Spinal cord (tissue), 10 donors: ENCODE data around the gene MGP. TPM values are rescaled to one million over a fixed set of nuclear protein-coding genes. Genes with fewer than 3 reads are reported as not detected.

Source experiments
- DNase-seq, 6 donors: peaks; one replicate each; pipeline versions ENCODE4 v3.0.0 to v3.0.0-alpha.2; 2013 to 2015; ENCODE audit warnings: low spot score in 6 of 6, low read depth in 4 of 6
- H3K27ac ChIP-seq: one replicate; pipeline ENCODE4 v1.5.1; 2013; ENCODE audit warnings: low read depth, low read length, control low read depth
- H3K27me3 ChIP-seq: one replicate; pipeline ENCODE4 v1.6.1; 2013; ENCODE audit warnings: low read length; ENCODE audit not compliant: control insufficient read depth, insufficient read depth
- H3K36me3 ChIP-seq: one replicate; pipeline ENCODE4 v1.6.1; 2013; ENCODE audit warnings: low read length; ENCODE audit not compliant: control insufficient read depth, insufficient read depth
- H3K4me1 ChIP-seq: one replicate; pipeline ENCODE4 v1.6.1; 2013; ENCODE audit warnings: low read length; ENCODE audit not compliant: control insufficient read depth, insufficient read depth
- H3K4me3 ChIP-seq: one replicate; pipeline ENCODE4 v1.5.1; 2013; ENCODE audit warnings: low read depth, low read length, control low read depth
- H3K9me3 ChIP-seq: one replicate; pipeline ENCODE4 v1.6.1; 2013; ENCODE audit warnings: low read length; ENCODE audit not compliant: control insufficient read depth, insufficient read depth
- WGBS: methylation state at CpG from one replicate; pipeline ENCODE4 v1.1.5; 2013; ENCODE audit warnings: missing lambda C conversion rate; ENCODE audit not compliant: insufficient coverage; 5-methylcytosine and 5-hydroxymethylcytosine counted together
- long read RNA-seq, 4 donors: transcript quantifications; one replicate each; lab custom pipeline, GENCODE V29; 2026
- polyA plus RNA-seq, 2 donors: library from polyadenylated mRNA; unstranded; fragments of 120-200 nt; gene quantifications; one replicate each; pipeline ENCODE4 v1.2.1, GENCODE V29; 2013; ENCODE audit not compliant: insufficient read length in 2 of 2
- total RNA-seq, 2 donors: library from RNA; depleted of rRNA in 1 of 2; stranded (reverse); fragments of 120-200 nt in 1 of 2; fragments of >200 nt in 1 of 2; gene quantifications; one replicate each; pipeline versions ENCODE4 v1.2.3 to v1.2.4, GENCODE V29; 2013 to 2014
- donor health status: healthy.

MGP gene
- total RNA-seq (100 to 1,000 TPM; 280 to 326 TPM), polyA plus RNA-seq (100 to 1,000 TPM in 1 of 2 donors, 10 to 100 TPM in 1; 28.7 to 119 TPM)
- long read RNA-seq, donor 1, transcript MGP-203 (4 exons, 1,405 nt), result major isoform, 54 of 54 reads
- long read RNA-seq, donor 1, partial matches to known transcripts, result 0 of 54 reads
- long read RNA-seq, donor 1, other reads (novel, unspliced or antisense), result 0 of 54 reads
- long read RNA-seq, donor 2, partial matches to known transcripts, result 0 of 1 reads
- long read RNA-seq, donor 2, other reads (novel, unspliced or antisense), result 0 of 1 reads
- long read RNA-seq, donor 3, transcript MGP-203 (4 exons, 1,405 nt), result major isoform, 18 of 18 reads
- long read RNA-seq, donor 3, partial matches to known transcripts, result 0 of 18 reads
- long read RNA-seq, donor 3, other reads (novel, unspliced or antisense), result 0 of 18 reads
- long read RNA-seq, donor 4, transcript MGP-203 (4 exons, 1,405 nt), result major isoform, 78 of 83 reads
- long read RNA-seq, donor 4, partial matches to known transcripts, result 0 of 83 reads
- long read RNA-seq, donor 4, other reads (novel, unspliced or antisense), result 5 of 83 reads

DNA sequence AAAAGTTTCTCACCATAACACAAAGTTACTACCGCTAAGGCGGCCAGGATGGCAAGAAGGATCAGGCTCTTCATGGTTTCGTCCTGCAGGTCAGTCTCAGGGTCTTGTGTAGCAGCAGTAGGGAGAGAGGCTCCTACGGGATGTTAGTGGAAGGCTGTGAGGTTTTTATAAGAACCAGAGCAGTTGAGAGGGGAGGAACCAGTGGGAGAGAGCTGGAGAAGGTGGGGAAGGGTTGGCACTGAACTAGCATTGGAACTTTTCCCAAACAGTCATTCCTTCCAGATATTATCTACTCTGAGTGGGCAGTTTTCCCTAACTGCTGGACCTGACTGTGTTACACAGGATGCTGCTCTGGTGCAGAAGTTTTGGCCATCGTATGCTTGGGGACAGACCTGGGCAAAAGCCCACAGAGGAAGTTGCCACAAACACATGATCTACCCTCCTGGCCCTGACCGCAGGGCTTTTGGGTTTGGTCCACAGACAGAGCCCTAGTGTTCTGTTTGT, at the start of gene MGP:
MGP (minus strand) TSS at position 137 of the 504 bp plus-strand sequence; CDS start at position 74, 63 bp downstream.
- Histone ChIP-seq H3K27me3 (no peaks in the 10 kb centered on the region), H3K27ac (peak within 1 kb of the TSS; percentile 79), H3K4me1 (no peaks in the 10 kb centered on the region), H3K36me3 (no peaks in the 10 kb centered on the region), H3K4me3 (peak within 1 kb of the TSS; percentile 37), H3K9me3 (no peaks in the 10 kb centered on the region)
- DNase-seq, result peak in 1 of 6 donors; percentile 71
- WGBS, result 89% methylated on average over 4 of the region's 6 CpGs

DNA sequence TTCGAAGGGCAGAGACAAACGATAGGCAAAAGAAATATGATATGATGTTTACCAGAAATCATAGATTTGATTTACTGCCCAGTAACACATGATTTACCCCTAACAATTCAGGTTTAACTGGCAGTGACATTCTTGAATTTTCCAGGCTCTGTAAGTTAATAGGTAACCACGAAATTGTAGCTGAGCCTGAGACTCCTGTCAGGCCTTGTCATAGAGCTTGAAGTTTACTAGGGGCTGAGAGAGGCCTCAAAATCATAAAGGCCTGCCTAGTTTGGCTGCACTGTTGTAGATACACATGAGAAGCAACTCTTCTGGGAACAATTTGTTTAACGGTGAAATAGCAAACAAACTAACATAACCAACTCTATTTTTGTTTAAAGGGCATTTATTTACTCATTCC, 49.4 kb upstream of the MGP start:
- no peak for DNase-seq
- Histone ChIP-seq H3K4me3 (no peak overlapping the region), H3K27ac (no peak overlapping the region), H3K36me3 (no peaks in the 10 kb centered on the region), H3K4me1 (no peaks in the 10 kb centered on the region), H3K9me3 (no peaks in the 10 kb centered on the region), H3K27me3 (no peaks in the 10 kb centered on the region)
- WGBS, result 82% methylated on average over 1 of the region's 4 CpGs

DNA sequence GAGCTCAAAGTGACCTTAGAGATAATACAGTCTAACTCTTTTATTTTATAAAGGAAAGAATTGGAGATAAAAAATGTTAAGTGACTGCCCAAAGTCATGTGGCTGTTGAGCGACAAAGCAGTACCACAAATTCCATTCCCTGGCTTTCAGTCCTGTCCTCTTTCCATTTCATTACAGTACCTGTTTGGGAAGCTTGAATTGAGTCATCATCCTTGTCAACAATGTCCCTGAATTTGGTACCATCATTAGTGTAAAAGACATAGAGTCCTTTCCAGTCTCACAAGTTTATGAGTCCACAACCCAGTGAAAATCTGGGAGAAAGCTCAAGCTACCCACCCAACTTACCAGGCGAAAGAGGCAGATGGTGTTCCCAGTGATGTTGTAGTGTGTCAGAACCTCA, 48.9 kb upstream of the MGP start:
- WGBS, result 80% methylated on average over 1 of the region's 2 CpGs
- no peak for DNase-seq

DNA sequence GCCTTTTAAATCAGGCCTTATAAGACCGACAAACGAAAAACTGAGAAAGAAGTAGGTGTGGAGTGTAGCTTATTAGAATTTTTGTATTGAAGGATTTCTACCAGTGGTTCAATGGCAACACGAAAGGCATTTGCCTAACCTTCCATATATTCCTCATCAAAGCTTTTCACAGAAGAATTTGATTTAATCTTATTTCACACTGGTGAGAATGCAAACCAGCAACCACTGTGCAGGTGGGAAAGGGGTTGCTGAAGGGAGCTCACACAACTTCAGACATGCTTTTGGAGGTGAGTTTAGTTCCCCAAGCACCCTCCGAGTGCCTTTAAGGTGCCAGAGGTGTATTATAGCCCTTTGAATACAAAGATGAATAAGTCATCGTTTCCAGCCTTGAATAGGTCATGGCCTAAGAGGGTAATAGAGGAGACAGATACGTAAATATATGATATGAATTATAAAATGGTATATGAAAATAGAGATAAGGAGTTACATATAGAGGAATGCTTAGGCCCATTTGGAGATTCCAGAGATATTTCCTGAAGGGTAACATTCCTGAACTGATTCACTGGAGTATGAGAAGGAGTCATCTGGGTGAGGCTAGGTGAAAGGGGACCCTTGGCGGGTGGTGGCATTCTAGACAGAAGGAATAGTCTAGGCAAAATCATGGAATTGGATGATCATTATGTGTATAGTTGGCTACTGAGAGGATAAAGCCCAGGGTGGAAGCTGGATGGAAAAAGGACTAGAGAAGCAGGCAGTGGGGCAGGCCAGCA, 46.3 kb upstream of the MGP start:
- H3K4me1 ChIP-seq, result no peaks in the 10 kb centered on the region
- 100% methylated on average over 2 of the region's 7 CpGs for WGBS
- no peaks in the 10 kb centered on the region for H3K9me3 ChIP-seq
- no peak for DNase-seq
- no peaks in the 10 kb centered on the region for H3K27me3 ChIP-seq
- no peak overlapping the region for H3K4me3 ChIP-seq
- H3K36me3 ChIP-seq, result no peaks in the 10 kb centered on the region
- no peak overlapping the region for H3K27ac ChIP-seq

More for the DNA sequence above, 48.9 kb upstream of the MGP start:
- Histone ChIP-seq H3K9me3 (no peaks in the 10 kb centered on the region), H3K27me3 (no peaks in the 10 kb centered on the region), H3K4me3 (no peak overlapping the region), H3K27ac (no peak overlapping the region), H3K4me1 (no peaks in the 10 kb centered on the region), H3K36me3 (no peaks in the 10 kb centered on the region)

DNA sequence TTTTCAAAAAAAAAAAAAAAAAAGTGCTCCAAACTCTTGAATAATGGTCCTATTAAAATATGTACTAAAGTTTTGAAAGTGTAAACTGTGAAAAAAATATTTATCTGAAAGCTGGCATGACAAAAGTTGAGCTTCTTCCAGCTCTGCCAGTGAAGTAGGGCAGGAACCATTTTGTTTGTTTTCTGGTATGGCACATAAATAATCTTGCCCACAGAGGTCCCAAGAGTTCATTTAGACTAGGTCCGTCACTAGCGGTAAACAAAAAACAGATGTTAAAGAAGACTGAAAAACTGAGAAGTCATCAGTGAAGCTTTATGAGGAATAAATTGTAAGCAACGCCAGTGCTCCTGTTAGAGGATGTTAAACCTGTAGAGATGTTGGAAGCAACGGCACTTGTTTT, 45.7 kb upstream of the MGP start:
- H3K27ac ChIP-seq, result no peak overlapping the region
- no peaks in the 10 kb centered on the region for H3K4me1 ChIP-seq
- H3K27me3 ChIP-seq, result no peaks in the 10 kb centered on the region
- 81% methylated on average over 4 of the region's 4 CpGs for WGBS
- no peak for DNase-seq
- no peak overlapping the region for H3K4me3 ChIP-seq
- H3K36me3 ChIP-seq, result no peaks in the 10 kb centered on the region
- H3K9me3 ChIP-seq, result no peaks in the 10 kb centered on the region

DNA sequence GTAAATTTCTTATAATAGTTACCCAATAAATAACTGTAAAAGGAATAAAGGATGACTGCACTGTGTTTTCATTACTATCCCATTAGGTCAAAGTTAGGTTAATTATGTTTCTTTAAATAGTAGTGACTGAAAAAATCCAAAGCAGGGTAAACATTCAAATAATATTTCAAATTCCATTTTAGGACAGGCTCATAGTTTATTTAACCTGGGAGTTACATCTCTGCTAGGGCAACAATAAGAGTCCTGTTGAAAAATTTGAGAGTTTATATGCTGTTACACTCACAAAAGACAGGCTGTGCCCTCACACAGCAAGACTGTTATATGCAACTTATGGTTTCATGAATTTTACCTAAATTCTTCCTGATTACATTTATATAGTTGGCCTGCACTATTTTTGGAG, 44.6 kb upstream of the MGP start:
- Histone ChIP-seq H3K4me1 (no peaks in the 10 kb centered on the region), H3K27ac (no peak overlapping the region), H3K27me3 (no peaks in the 10 kb centered on the region), H3K9me3 (no peaks in the 10 kb centered on the region), H3K4me3 (no peak overlapping the region), H3K36me3 (no peaks in the 10 kb centered on the region)
- DNase-seq, result no peak

DNA sequence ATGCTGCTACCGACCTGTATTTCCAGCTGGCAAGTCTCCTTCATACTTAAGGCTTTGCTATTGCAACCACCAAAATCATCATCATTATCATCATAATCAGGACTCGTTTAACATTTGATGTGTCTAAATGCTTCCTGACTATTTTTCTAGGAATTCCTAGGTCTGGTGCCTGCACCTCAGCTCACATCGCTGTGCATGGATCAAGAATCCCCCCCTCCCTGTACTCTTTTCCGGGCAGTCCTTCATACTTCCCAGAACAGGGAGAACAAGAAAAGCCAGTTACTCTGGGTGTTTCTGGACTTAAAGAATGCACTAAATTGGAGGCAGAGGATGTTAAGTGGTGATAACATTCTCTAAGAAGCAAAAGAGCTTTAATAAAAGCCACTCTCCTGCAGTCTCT, 43.3 kb upstream of the MGP start:
- no peaks in the 10 kb centered on the region for H3K36me3 ChIP-seq
- DNase-seq, result peak in 2 of 6 donors; percentile 6 to 41
- no peaks in the 10 kb centered on the region for H3K9me3 ChIP-seq
- H3K27ac ChIP-seq, result peak overlapping the region; percentile 33
- H3K4me3 ChIP-seq, result no peak overlapping the region
- H3K27me3 ChIP-seq, result no peaks in the 10 kb centered on the region
- 86% methylated on average over 1 of the region's 4 CpGs for WGBS
- H3K4me1 ChIP-seq, result no peaks in the 10 kb centered on the region

DNA sequence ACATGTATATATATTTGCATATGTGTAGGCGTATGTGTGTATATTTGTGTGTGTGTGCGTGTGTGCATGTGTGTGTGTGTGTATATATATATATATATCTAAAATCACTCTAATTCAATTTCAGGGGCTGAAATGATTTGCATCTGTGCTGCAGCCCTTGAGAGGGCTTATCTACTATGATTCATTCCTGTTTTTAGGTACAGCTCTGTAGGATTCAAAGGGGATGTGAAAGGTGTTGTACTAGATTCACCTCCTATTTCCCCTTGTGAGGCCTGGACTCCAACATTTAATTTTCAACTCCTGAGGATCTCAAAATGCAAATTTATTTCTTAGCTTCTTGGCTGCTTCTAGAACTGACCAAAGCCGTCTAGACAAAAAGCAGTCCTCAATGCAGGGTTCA, 41.6 kb upstream of the MGP start:
- 92% methylated on average over 1 of the region's 3 CpGs for WGBS
- H3K36me3 ChIP-seq, result no peaks in the 10 kb centered on the region
- DNase-seq, result no peak
- H3K9me3 ChIP-seq, result no peaks in the 10 kb centered on the region
- no peak overlapping the region for H3K27ac ChIP-seq
- H3K4me3 ChIP-seq, result no peak overlapping the region
- no peaks in the 10 kb centered on the region for H3K4me1 ChIP-seq
- no peaks in the 10 kb centered on the region for H3K27me3 ChIP-seq

DNA sequence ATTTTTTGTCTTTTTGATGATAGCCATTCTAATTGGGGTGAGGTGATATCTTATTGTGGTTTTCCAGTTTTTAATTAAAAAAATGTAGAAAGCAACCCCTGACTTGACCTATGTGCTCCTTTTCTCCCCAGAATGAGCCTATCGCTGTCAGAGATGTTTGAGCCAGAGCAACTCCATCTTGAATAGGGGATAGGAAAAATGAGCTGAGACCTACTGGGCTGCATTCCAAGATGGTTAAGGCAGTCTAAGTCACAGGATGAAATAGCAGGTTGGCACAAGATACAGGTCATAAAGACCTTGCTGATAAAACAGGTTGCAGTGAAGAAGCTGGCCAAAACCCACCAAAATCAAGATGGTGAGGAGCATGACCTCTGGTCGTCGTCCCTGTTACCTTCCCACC, 38.9 kb upstream of the MGP start:
- no peak overlapping the region for H3K4me3 ChIP-seq
- WGBS, result 90% methylated on average over 2 of the region's 3 CpGs
- no peak overlapping the region for H3K27ac ChIP-seq
- H3K9me3 ChIP-seq, result no peaks in the 10 kb centered on the region
- no peaks in the 10 kb centered on the region for H3K4me1 ChIP-seq
- H3K36me3 ChIP-seq, result no peaks in the 10 kb centered on the region
- no peak for DNase-seq
- no peaks in the 10 kb centered on the region for H3K27me3 ChIP-seq
